GM06990 (cell line): Measurements from ENCODE around the gene PRR23E.

Source experiments
- DNase-seq: peaks from one replicate; pipeline ENCODE4 v3.0.0-alpha.2; 2011; ENCODE audit not compliant: insufficient read length; ENCODE audit errors: extremely low read depth
- H3K27me3 ChIP-seq: replicated peaks from 2 replicates; pipeline ENCODE4 v1.6.0; 2011; ENCODE audit warnings: low read length; ENCODE audit not compliant: control insufficient read depth, insufficient read depth
- H3K36me3 ChIP-seq: 2 replicates; pipeline ENCODE4 v1.5.1; 2011; ENCODE audit warnings: low read length; ENCODE audit not compliant: control insufficient read depth, insufficient read depth
- H3K4me3 ChIP-seq: replicated peaks from 2 replicates; pipeline ENCODE4 v1.5.1; 2011; ENCODE audit warnings: low read depth, mild to moderate bottlenecking, control low read depth, low read length
- CTCF ChIP-seq: IDR thresholded peaks from 2 replicates; pipeline ENCODE4 v1.5.1; 2011; ENCODE audit warnings: low read length, control low read depth, mild to moderate bottlenecking, inconsistent platforms; ENCODE audit not compliant: insufficient read depth, poor library complexity, severe bottlenecking

The PRR23E gene

GRCh38 chr3:127209840-127210653 lies 17.1 kb downstream of the PRR23E start:
- H3K27me3 ChIP-seq: no peaks in the 10 kb centered on the region
- no peak overlapping the region for H3K4me3 ChIP-seq
- TF ChIP-seq CTCF: no peak
- H3K36me3 ChIP-seq: no peaks in the 10 kb centered on the region
- no peak for DNase-seq

- no peaks in the 10 kb centered on the region for H3K27me3 ChIP-seq
- TF ChIP-seq CTCF: no peak
- H3K36me3 ChIP-seq: no peaks in the 10 kb centered on the region
- DNase-seq: no peak
- H3K4me3 ChIP-seq: no peak overlapping the region
These were observed 17.7 kb downstream of the PRR23E start for GRCh38 chr3:127210654-127210943.

GRCh38 chr3:127211118-127212060 lies 18.5 kb downstream of the PRR23E start:
- no peak for DNase-seq
- TF ChIP-seq CTCF: no peak
- Histone ChIP-seq H3K4me3 (no peak overlapping the region), H3K36me3 (no peaks in the 10 kb centered on the region), H3K27me3 (no peaks in the 10 kb centered on the region)

- DNase-seq: no peak
- H3K36me3 ChIP-seq: no peaks in the 10 kb centered on the region
- H3K27me3 ChIP-seq: no peaks in the 10 kb centered on the region
- no peak overlapping the region for H3K4me3 ChIP-seq
- no peak for TF ChIP-seq CTCF
These were observed 19.3 kb downstream of the PRR23E start for GRCh38 chr3:127212231-127212630.

GRCh38 chr3:127212711-127213110 lies 19.8 kb downstream of the PRR23E start:
- DNase-seq: no peak
- no peak overlapping the region for H3K4me3 ChIP-seq
- H3K36me3 ChIP-seq: no peaks in the 10 kb centered on the region
- TF ChIP-seq CTCF: no peak
- no peaks in the 10 kb centered on the region for H3K27me3 ChIP-seq
